HPDE6-E6E7 (cell line): Measurements from ENCODE around the gene GOLGA8N.
A peak's percentile ranks its signal among the peaks of the same experiment; 100 is the strongest.

Source experiments
- DNase-seq: peaks from one replicate; pipeline ENCODE4 v3.0.0; 2011; ENCODE audit warnings: missing footprints; ENCODE audit errors: extremely low spot score

The GOLGA8N gene

GRCh38 chr15:32651229-32651837, 58.1 kb downstream of the GOLGA8N start:
- DNase-seq = peak; percentile 69

- no peak for DNase-seq
Observed at GRCh38 chr15:32652178-32652577, 58.9 kb downstream of the GOLGA8N start.

GRCh38 chr15:32656091-32656490, 62.8 kb downstream of the GOLGA8N start:
- no peak for DNase-seq

GRCh38 chr15:32656496-32656895, 63.2 kb downstream of the GOLGA8N start:
- DNase-seq = no peak
